HEK293T (cell line): ENCODE data around the gene ZMAT5.

Experiments used
- BHLHE40 ChIP-seq: fragments of 450-650 bp; IDR thresholded peaks from 2 replicates; pipeline ENCODE4 v1.6.1; 2016; ENCODE audit warnings: mild to moderate bottlenecking, moderate library complexity, borderline replicate concordance
- ELF4 ChIP-seq: fragments of 450-650 bp; IDR thresholded peaks from 2 replicates; pipeline ENCODE4 v1.6.1; 2017; ENCODE audit warnings: antibody characterized with exemption
- HDGF ChIP-seq: fragments of 450-650 bp; IDR thresholded peaks from 2 replicates; pipeline ENCODE4 v1.6.1; 2017; ENCODE audit warnings: antibody characterized with exemption, borderline replicate concordance

GRCh38 chr22:29710193-29710592, 56.6 kb downstream of the ZMAT5 start:
- TF ChIP-seq BHLHE40: no peak
- no peak for TF ChIP-seq HDGF
- no peak for TF ChIP-seq ELF4
